Stimulated activated naive CD4-positive, alpha-beta T cell treated with Interleukin-2 at 50 U/mL for 16 hours (primary cell): ENCODE results near the gene ABCC11.

Experiments
- DNase-seq: peaks from one replicate; lab custom pipeline; 2025; lab: John Stamatoyannopoulos, UW

The ABCC11 gene

GRCh38 chr16:48247311-48247710 is at the start of gene ABCC11:
ABCC11 (minus strand) TSS chr16:48247539; CDS start chr16:48231921, 15,618 bp downstream.
- no peak for DNase-seq

GRCh38 chr16:48295488-48296281 is 48.3 kb upstream of the ABCC11 start:
- DNase-seq = no peak

- no peak for DNase-seq
These were observed 47.4 kb upstream of the ABCC11 start for GRCh38 chr16:48294724-48295123.

GRCh38 chr16:48292452-48292851 is 45.1 kb upstream of the ABCC11 start:
- no peak for DNase-seq

- no peak for DNase-seq
These were observed 44.4 kb upstream of the ABCC11 start for GRCh38 chr16:48291754-48292153.

- no peak for DNase-seq
These were observed 44.0 kb upstream of the ABCC11 start for GRCh38 chr16:48291303-48291702.

- no peak for DNase-seq
These were observed 39.9 kb upstream of the ABCC11 start for GRCh38 chr16:48287239-48287638.

GRCh38 chr16:48284772-48285409 is 37.6 kb upstream of the ABCC11 start:
- DNase-seq = no peak

- no peak for DNase-seq
These were observed 35.4 kb upstream of the ABCC11 start for GRCh38 chr16:48282636-48283263.

GRCh38 chr16:48280546-48280945 is 33.2 kb upstream of the ABCC11 start:
- DNase-seq = no peak

- no peak for DNase-seq
These were observed 31.9 kb upstream of the ABCC11 start for GRCh38 chr16:48279199-48279598.

- DNase-seq = no peak
These were observed 29.8 kb upstream of the ABCC11 start for GRCh38 chr16:48277158-48277557.

GRCh38 chr16:48276102-48276501 is 28.8 kb upstream of the ABCC11 start:
- DNase-seq = no peak

- DNase-seq = no peak
These were observed 27.1 kb upstream of the ABCC11 start for GRCh38 chr16:48274476-48274875.

- DNase-seq = no peak
These were observed 25.6 kb upstream of the ABCC11 start for GRCh38 chr16:48272837-48273421.

GRCh38 chr16:48271728-48272127 is 24.4 kb upstream of the ABCC11 start:
- no peak for DNase-seq

GRCh38 chr16:48269011-48269410 is 21.7 kb upstream of the ABCC11 start:
- no peak for DNase-seq

GRCh38 chr16:48262631-48263030 is 15.3 kb upstream of the ABCC11 start:
- DNase-seq = no peak

GRCh38 chr16:48261569-48261968 is 14.2 kb upstream of the ABCC11 start:
- no peak for DNase-seq

GRCh38 chr16:48256579-48257177 is 9.3 kb upstream of the ABCC11 start:
- DNase-seq = no peak

GRCh38 chr16:48252013-48252412 is 4.7 kb upstream of the ABCC11 start:
- no peak for DNase-seq

GRCh38 chr16:48250520-48251278 is 3.4 kb upstream of the ABCC11 start:
- no peak for DNase-seq
